ENCODE measurements around the gene SLC38A1.

The SLC38A1 gene

DNA sequence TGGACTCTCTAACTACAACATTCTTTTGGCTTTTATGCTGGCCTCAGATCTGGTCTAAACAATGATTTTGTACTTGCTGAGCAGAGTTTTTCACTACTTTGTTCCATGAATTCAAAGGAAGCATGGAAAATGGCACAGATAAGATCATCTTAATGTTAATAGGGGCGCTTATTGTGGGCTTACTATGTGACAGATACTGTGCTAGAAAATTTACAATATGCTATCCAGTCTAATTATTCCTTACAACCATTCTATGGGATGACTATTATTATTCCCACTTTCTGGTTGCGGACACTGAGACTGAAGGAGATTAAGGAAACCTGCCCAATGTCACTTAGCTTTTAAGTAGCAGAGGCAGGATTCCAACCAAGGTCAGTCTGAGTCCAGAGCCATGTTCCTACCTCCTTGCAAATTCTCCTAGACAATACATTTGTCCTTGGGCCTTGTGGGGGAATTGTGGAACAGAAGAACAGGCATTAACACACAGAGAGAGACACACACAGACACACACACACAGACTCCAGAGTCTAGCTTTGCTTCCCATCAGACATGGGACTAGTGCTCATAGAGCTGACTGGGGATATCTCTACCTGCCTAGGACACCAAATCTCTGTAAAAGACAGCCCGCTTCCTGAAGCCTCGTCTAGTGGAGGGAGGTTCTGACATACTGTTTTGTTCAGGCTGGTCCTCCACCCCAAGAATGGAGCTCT, 107.7 kb downstream of the SLC38A1 start:
- 0 out of 2 replicates have a peak overlapping the region, but pooled peaks have one; percentile 48 for H2AFZ ChIP-seq (ENCODE audit: low read length)
- TF ChIP-seq EZH2 (IDR thresholded peaks at IDR 0.05; ENCODE audit: borderline replicate concordance, low read length) = no peak

DNA sequence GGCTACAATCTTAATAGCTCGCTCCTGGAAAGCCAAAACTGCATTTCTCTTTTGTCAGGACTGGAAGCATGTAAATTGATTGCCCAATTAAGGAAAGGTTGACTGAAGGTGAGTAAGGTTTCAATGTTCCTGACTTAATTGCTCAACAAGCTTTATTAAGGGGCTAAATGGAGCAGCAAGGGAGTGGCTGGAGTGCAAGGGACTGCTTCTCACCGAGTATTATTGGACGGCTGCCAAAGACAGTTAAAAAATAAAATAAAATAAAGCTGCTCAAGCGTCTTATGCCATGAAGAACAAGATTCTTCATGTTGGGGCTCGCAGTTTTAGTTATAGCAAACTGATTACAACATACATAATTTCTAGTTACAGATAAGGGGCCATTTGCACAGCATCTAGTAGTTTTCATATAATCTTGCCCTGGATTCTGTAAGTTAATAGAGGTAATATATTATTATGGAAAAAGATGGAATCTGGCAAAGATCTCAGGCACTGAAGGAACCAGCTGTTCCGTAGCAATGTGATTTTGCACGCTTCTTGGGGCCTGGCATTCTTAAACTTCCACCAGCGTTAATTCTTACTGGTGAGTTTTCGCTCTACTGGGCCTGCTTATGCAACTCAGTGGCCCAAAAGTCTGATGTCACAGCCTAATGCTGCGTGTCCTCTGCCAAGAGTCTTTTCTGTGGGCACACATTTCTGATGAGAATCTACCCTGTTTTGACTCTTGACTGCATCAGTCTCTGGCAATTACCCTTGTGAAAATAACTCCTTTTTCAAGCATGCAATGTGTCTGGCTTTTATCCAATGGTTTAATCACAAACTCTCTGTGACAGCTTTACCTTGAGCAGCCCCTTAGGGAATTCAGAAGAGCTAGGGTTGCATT, 108.5 kb downstream of the SLC38A1 start:
- 0 out of 2 replicates have a peak, but pooled peaks cover 4% of the 10 kb centered on the region for H3K9me3 ChIP-seq (ENCODE audit: low read length)
- peaks cover 23% of the 10 kb centered on the region for H3K4me1 ChIP-seq (ENCODE audit: insufficient read depth, low read length, severe bottlenecking)
- H3K4me3 ChIP-seq (ENCODE audit: low read depth, low read length, poor library complexity, severe bottlenecking) = no peak overlapping the region
- no peaks in the 10 kb centered on the region for H3F3A ChIP-seq (ENCODE audit: insufficient read depth, low read length)
- no peak overlapping the region for H3K9ac ChIP-seq (ENCODE audit: low read length)
- no peak overlapping the region for H3K27ac ChIP-seq (ENCODE audit: low read depth, low read length, poor library complexity, severe bottlenecking)
- no peak overlapping the region for H3K4me2 ChIP-seq (ENCODE audit: low read length)
- 0 out of 2 replicates have a peak overlapping the region, but pooled peaks have one; percentile 48 for H2AFZ ChIP-seq (ENCODE audit: low read length)
- TF ChIP-seq EZH2 (IDR thresholded peaks at IDR 0.05; ENCODE audit: borderline replicate concordance, low read length) = no peak
- TF ChIP-seq, protein P1, sequence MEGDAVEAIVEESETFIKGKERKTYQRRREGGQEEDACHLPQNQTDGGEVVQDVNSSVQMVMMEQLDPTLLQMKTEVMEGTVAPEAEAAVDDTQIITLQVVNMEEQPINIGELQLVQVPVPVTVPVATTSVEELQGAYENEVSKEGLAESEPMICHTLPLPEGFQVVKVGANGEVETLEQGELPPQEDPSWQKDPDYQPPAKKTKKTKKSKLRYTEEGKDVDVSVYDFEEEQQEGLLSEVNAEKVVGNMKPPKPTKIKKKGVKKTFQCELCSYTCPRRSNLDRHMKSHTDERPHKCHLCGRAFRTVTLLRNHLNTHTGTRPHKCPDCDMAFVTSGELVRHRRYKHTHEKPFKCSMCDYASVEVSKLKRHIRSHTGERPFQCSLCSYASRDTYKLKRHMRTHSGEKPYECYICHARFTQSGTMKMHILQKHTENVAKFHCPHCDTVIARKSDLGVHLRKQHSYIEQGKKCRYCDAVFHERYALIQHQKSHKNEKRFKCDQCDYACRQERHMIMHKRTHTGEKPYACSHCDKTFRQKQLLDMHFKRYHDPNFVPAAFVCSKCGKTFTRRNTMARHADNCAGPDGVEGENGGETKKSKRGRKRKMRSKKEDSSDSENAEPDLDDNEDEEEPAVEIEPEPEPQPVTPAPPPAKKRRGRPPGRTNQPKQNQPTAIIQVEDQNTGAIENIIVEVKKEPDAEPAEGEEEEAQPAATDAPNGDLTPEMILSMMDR (IDR thresholded peaks at IDR 0.05; ENCODE audit: low read length) = no peak
- H3K79me2 ChIP-seq (ENCODE audit: insufficient read depth, low read length) = no peaks in the 10 kb centered on the region
- no peaks in the 10 kb centered on the region for H3K27me3 ChIP-seq (ENCODE audit: insufficient read depth, low read length)
- H3K36me3 ChIP-seq (ENCODE audit: insufficient read depth, low read length) = no peaks in the 10 kb centered on the region; the same call in 1 of the 2 replicates
- no peaks in the 10 kb centered on the region for H4K20me1 ChIP-seq (ENCODE audit: insufficient read depth, low read length)
- no peaks in the 10 kb centered on the region for H3K9me2 ChIP-seq (ENCODE audit: low read depth, low read length)

More for the DNA sequence above, 107.7 kb downstream of the SLC38A1 start:
- H3F3A ChIP-seq (ENCODE audit: insufficient read depth, low read length) = no peaks in the 10 kb centered on the region
- no peak overlapping the region for H3K27ac ChIP-seq (ENCODE audit: low read depth, low read length, poor library complexity, severe bottlenecking)
- H3K9me2 ChIP-seq (ENCODE audit: low read depth, low read length) = no peaks in the 10 kb centered on the region
- H3K9ac ChIP-seq (ENCODE audit: low read length) = no peak overlapping the region
- peaks cover 23% of the 10 kb centered on the region for H3K4me1 ChIP-seq (ENCODE audit: insufficient read depth, low read length, severe bottlenecking)
- no peak overlapping the region for H3K4me2 ChIP-seq (ENCODE audit: low read length)
- H3K79me2 ChIP-seq (ENCODE audit: insufficient read depth, low read length) = no peaks in the 10 kb centered on the region
- no peaks in the 10 kb centered on the region for H4K20me1 ChIP-seq (ENCODE audit: insufficient read depth, low read length)
- H3K36me3 ChIP-seq (ENCODE audit: insufficient read depth, low read length) = no peaks in the 10 kb centered on the region; the same call in 1 of the 2 replicates
- H3K27me3 ChIP-seq (ENCODE audit: insufficient read depth, low read length) = no peaks in the 10 kb centered on the region
- H3K4me3 ChIP-seq (ENCODE audit: low read depth, low read length, poor library complexity, severe bottlenecking) = no peak overlapping the region
- H3K9me3 ChIP-seq (ENCODE audit: low read length) = 0 out of 2 replicates have a peak, but pooled peaks cover 2% of the 10 kb centered on the region

DNA sequence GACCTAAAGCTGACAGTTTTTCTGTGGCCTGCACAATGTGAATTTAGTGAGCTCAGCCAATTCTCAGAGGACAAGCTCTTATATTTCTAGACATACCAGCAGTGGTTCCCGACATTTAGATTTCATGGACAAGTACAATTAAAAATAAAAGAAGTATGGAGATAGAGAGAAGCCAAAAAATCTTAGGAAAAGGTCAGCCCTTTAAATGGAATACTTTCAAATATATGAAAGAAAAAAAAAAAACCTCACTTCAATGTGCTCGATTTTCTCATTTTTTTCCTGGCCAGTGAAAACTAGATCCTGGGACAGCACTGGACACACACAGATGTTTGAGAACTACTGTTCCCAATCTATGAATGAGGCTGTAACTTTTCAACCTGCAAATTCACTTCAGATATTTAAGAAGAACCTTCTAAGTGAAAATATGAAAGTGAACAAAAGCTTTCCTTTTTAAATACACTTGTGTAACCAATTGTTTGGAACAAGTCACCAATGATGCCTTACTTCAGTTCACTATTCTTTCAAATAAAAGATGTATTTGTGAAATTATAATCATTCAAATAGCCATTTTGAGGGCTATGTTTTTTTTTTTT, 109.4 kb downstream of the SLC38A1 start:
- Histone ChIP-seq H3K4me3 (ENCODE audit: low read depth, low read length, poor library complexity, severe bottlenecking) (no peak overlapping the region), H3K4me2 (ENCODE audit: low read length) (no peak overlapping the region), H4K20me1 (ENCODE audit: insufficient read depth, low read length) (no peaks in the 10 kb centered on the region), H3K9me2 (ENCODE audit: low read depth, low read length) (no peaks in the 10 kb centered on the region), H3K27ac (ENCODE audit: low read depth, low read length, poor library complexity, severe bottlenecking) (no peak overlapping the region), H3K9me3 (ENCODE audit: low read length) (0 out of 2 replicates have a peak, but pooled peaks cover 4% of the 10 kb centered on the region), H3F3A (ENCODE audit: insufficient read depth, low read length) (no peaks in the 10 kb centered on the region), H3K9ac (ENCODE audit: low read length) (no peak overlapping the region), H3K27me3 (ENCODE audit: insufficient read depth, low read length) (no peaks in the 10 kb centered on the region), H3K4me1 (ENCODE audit: insufficient read depth, low read length, severe bottlenecking) (peaks cover 23% of the 10 kb centered on the region), H3K36me3 (ENCODE audit: insufficient read depth, low read length) (no peaks in the 10 kb centered on the region; the same call in 1 of the 2 replicates), H3K79me2 (ENCODE audit: insufficient read depth, low read length) (no peaks in the 10 kb centered on the region), H2AFZ (ENCODE audit: low read length) (peak overlapping the region; percentile 51; the same call in 1 of the 2 replicates)
- TF ChIP-seq, protein P1 (IDR thresholded peaks at IDR 0.05; ENCODE audit: low read length) = no peak
- TF ChIP-seq EZH2 (IDR thresholded peaks at IDR 0.05; ENCODE audit: borderline replicate concordance, low read length) = no peak
